Pulmonary artery endothelial cell (primary cell): ENCODE results near the gene DHRS12. TPM values are rescaled to one million over a fixed set of nuclear protein-coding genes. Genes with fewer than 3 reads are reported as not detected.
A peak's percentile ranks its signal among the peaks of the same experiment; 100 is the strongest.

Experiments used
- DNase-seq: peaks from one replicate; pipeline ENCODE4 v3.0.0-alpha.2; 2011; ENCODE audit warnings: low read depth, low spot score
- total RNA-seq: library from RNA; depleted of rRNA; stranded (reverse); fragments of >200 nt; gene quantifications from 2 replicates; pipeline ENCODE4 v1.2.3, GENCODE V29; 2014

Gene DHRS12
- total RNA-seq, 1 donor from 2014 or later, result 7.3 TPM

- DNase-seq, result peak; percentile 40
Observed at GRCh38 chr13:51729866-51730553, 74.0 kb downstream of the DHRS12 start.

GRCh38 chr13:51728972-51729371, 75.0 kb downstream of the DHRS12 start:
- no peak for DNase-seq

GRCh38 chr13:51728275-51728673, 75.7 kb downstream of the DHRS12 start:
- no peak for DNase-seq

- DNase-seq, result no peak
Observed at GRCh38 chr13:51727634-51728274, 76.2 kb downstream of the DHRS12 start.

GRCh38 chr13:51726446-51727193, 77.3 kb downstream of the DHRS12 start:
- DNase-seq, result peak; percentile 33

- no peak for DNase-seq
Observed at GRCh38 chr13:51724721-51725120, 79.2 kb downstream of the DHRS12 start.

GRCh38 chr13:51723529-51723928, 80.4 kb downstream of the DHRS12 start:
- DNase-seq, result no peak

- DNase-seq, result no peak
Observed at GRCh38 chr13:51721496-51721895, 82.5 kb downstream of the DHRS12 start.

GRCh38 chr13:51719394-51719793, 84.6 kb downstream of the DHRS12 start:
- DNase-seq, result no peak

Other genes starting within 250 kb of the DHRS12 start
- gene WDFY2, start 219.7 kb downstream of the DHRS12 start, total RNA-seq, result 1.7 and 2.8 TPM in 2 replicates
- gene TMEM272, start 41.0 kb upstream of the DHRS12 start, total RNA-seq, result not detected in 2 replicates
- 0.07 TPM in 1 of 2 replicates, not detected in the other for gene CCDC70, start 57.8 kb upstream of the DHRS12 start, total RNA-seq
- gene ATP7B, start 207.3 kb upstream of the DHRS12 start, total RNA-seq, result 3.4 and 6.5 TPM in 2 replicates
- 12.5 and 23.4 TPM in 2 replicates for gene ALG11, start 208.2 kb upstream of the DHRS12 start, total RNA-seq
- gene UTP14C, start 220.5 kb upstream of the DHRS12 start, total RNA-seq, result 7.9 and 13.6 TPM in 2 replicates